ENCODE data around the gene GCHFR.

Gene GCHFR

GRCh38 chr15:40775740-40776536 lies 12.1 kb downstream of the GCHFR start:
- DNase-seq (ENCODE audit: low spot score): no peak

GRCh38 chr15:40776537-40777141 lies 12.8 kb downstream of the GCHFR start:
- no peak for DNase-seq (ENCODE audit: low spot score)

- peak; percentile 76 for DNase-seq (ENCODE audit: low spot score)
These were observed 18.9 kb downstream of the GCHFR start for GRCh38 chr15:40782609-40783227.

GRCh38 chr15:40785164-40785563 lies 21.3 kb downstream of the GCHFR start:
- DNase-seq (ENCODE audit: low spot score): no peak

- no peak for DNase-seq (ENCODE audit: low spot score)
These were observed 21.9 kb downstream of the GCHFR start for GRCh38 chr15:40785814-40786213.

- no peak for DNase-seq (ENCODE audit: low spot score)
These were observed 23.5 kb downstream of the GCHFR start for GRCh38 chr15:40787344-40787841.

GRCh38 chr15:40787991-40788390 lies 24.1 kb downstream of the GCHFR start:
- no peak for DNase-seq (ENCODE audit: low spot score)

- no peak for DNase-seq (ENCODE audit: low spot score)
These were observed 25.3 kb downstream of the GCHFR start for GRCh38 chr15:40789119-40789518.

GRCh38 chr15:40789999-40790398 lies 26.1 kb downstream of the GCHFR start:
- DNase-seq (ENCODE audit: low spot score): no peak

- DNase-seq (ENCODE audit: low spot score): no peak
These were observed 26.9 kb downstream of the GCHFR start for GRCh38 chr15:40790718-40791117.

- DNase-seq (ENCODE audit: low spot score): no peak
These were observed 28.5 kb downstream of the GCHFR start for GRCh38 chr15:40792394-40792793.

GRCh38 chr15:40793216-40793989 lies 29.5 kb downstream of the GCHFR start:
- no peak for DNase-seq (ENCODE audit: low spot score)

GRCh38 chr15:40796041-40796440 lies 32.2 kb downstream of the GCHFR start:
- DNase-seq (ENCODE audit: low spot score): no peak

GRCh38 chr15:40796512-40796911 lies 32.6 kb downstream of the GCHFR start:
- DNase-seq (ENCODE audit: low spot score): no peak

- DNase-seq (ENCODE audit: low spot score): no peak
These were observed 35.7 kb downstream of the GCHFR start for GRCh38 chr15:40799523-40799922.

GRCh38 chr15:40803076-40803475 lies 39.2 kb downstream of the GCHFR start:
- no peak for DNase-seq (ENCODE audit: low spot score)

- DNase-seq (ENCODE audit: low spot score): no peak
These were observed 39.8 kb downstream of the GCHFR start for GRCh38 chr15:40803688-40804087.

GRCh38 chr15:40806672-40807027 lies 42.8 kb downstream of the GCHFR start:
- no peak for DNase-seq (ENCODE audit: low spot score)

GRCh38 chr15:40807028-40807887 lies 43.4 kb downstream of the GCHFR start, which contains the start of the genes DNAJC17 and ZFYVE19:
Gene DNAJC17 (minus strand): TSS chr15:40807473. CDS start chr15:40807446, 27 bp downstream.
Gene ZFYVE19 (plus strand): TSS chr15:40807089. CDS start chr15:40807590, 501 bp downstream.
- DNase-seq (ENCODE audit: low spot score): peak; percentile 90

GRCh38 chr15:40807888-40808461 lies 44.1 kb downstream of the GCHFR start:
- DNase-seq (ENCODE audit: low spot score): no peak

All from germinal center (tissue), 1 donor.